SK-N-SH (cell line): ENCODE data around the gene FEM1C. TPM values are rescaled to one million over a fixed set of nuclear protein-coding genes. Genes with fewer than 3 reads are reported as not detected.

Experiments
- CTCF ChIA-PET: fragments of 300-600, 350-600 bp; formaldehyde crosslinking; extraction: SDS; loops from one replicate; lab custom pipeline; 2021; lab: Yijun Ruan, JAX
- POLR2A ChIA-PET: fragments of 350-600 bp; sonication (Branson Sonifier 250); formaldehyde crosslinking; extraction: SDS; loops from one replicate; lab custom pipeline; 2020; ENCODE audit warnings: antibody characterized with exemption, inconsistent platforms; lab: Yijun Ruan, JAX
- DNase-seq: peaks from one replicate; pipeline ENCODE4 v3.0.0; 2012
- H2AFZ ChIP-seq: fragments of 200-600 bp; sonication (generic); 2 replicates; pipeline ENCODE4 v1.8.1; 2016; ENCODE audit warnings: antibody characterized with exemption, mild to moderate bottlenecking, low read depth
- H3F3A ChIP-seq: fragments of 200-600 bp; sonication (generic); replicated peaks from 2 replicates; pipeline ENCODE3; 2016; ENCODE audit warnings: antibody characterized with exemption, mild to moderate bottlenecking; ENCODE audit not compliant: insufficient read depth
- H3K27ac ChIP-seq, 2 experiments: fragments of 200-500 bp in 1 of 2; fragments of 200-600 bp in 1 of 2; sonication (Bioruptor generic) in 1 of 2; sonication (generic), shearing (Covaris generic) in 1 of 2; 2 replicates each; pipeline versions ENCODE4 v1.5.1 to v1.6.1; 2014 to 2016; ENCODE audit warnings: low read depth in 2 of 2, inconsistent platforms in 1 of 2, low read length in 1 of 2, mild to moderate bottlenecking in 1 of 2, mixed read lengths in 1 of 2
- H3K27me3 ChIP-seq: fragments of 200-600 bp; sonication (generic), shearing (Covaris generic); 2 replicates; pipeline ENCODE4 v1.6.1; 2016; ENCODE audit warnings: mixed run types; ENCODE audit not compliant: insufficient read depth
- H3K36me3 ChIP-seq, 2 experiments: fragments of 200-500 bp in 1 of 2; fragments of 200-600 bp in 1 of 2; sonication (Bioruptor generic) in 1 of 2; sonication (generic) in 1 of 2; replicated peaks in 1 of 2; 2 replicates each; pipeline versions ENCODE3 to v1.5.1; 2014 to 2016; ENCODE audit warnings: low read length in 1 of 2, mild to moderate bottlenecking in 1 of 2; ENCODE audit not compliant: insufficient read depth in 2 of 2, control insufficient read depth in 1 of 2
- H3K4me1 ChIP-seq, 2 experiments: fragments of 200-500 bp in 1 of 2; fragments of 200-600 bp in 1 of 2; sonication (Bioruptor generic) in 1 of 2; sonication (generic), shearing (Covaris generic) in 1 of 2; 2 replicates each; pipeline versions ENCODE4 v1.5.1 to v1.6.1; 2014 to 2016; ENCODE audit warnings: low read depth in 1 of 2, low read length in 1 of 2, mixed run types in 1 of 2; ENCODE audit not compliant: insufficient read depth in 2 of 2, control insufficient read depth in 1 of 2
- H3K4me2 ChIP-seq: fragments of 200-600 bp; sonication (generic), shearing (Covaris generic); 2 replicates; pipeline ENCODE4 v1.6.1; 2017; ENCODE audit warnings: mixed run types
- H3K4me3 ChIP-seq, 2 experiments: fragments of 200-500 bp in 1 of 2; fragments of 200-600 bp in 1 of 2; sonication (Bioruptor generic) in 1 of 2; sonication (generic), shearing (Covaris generic) in 1 of 2; 2 replicates each; pipeline versions ENCODE4 v1.5.1 to v1.8.1; 2014 to 2016; ENCODE audit warnings: low read depth in 2 of 2, inconsistent platforms in 1 of 2, low read length in 1 of 2, mild to moderate bottlenecking in 1 of 2, mixed read lengths in 1 of 2, moderate library complexity in 1 of 2
- H3K79me2 ChIP-seq: fragments of 200-600 bp; sonication (generic); 2 replicates; pipeline ENCODE4 v1.8.1; 2017; ENCODE audit warnings: mild to moderate bottlenecking; ENCODE audit not compliant: insufficient read depth
- H3K9ac ChIP-seq: fragments of 200-600 bp; sonication (generic); 2 replicates; pipeline ENCODE4 v1.6.1; 2017; ENCODE audit warnings: mixed run types
- H3K9me2 ChIP-seq: fragments of 200-600 bp; sonication (generic); 2 replicates; pipeline ENCODE4 v1.6.1; 2017; ENCODE audit warnings: mixed run types
- H3K9me3 ChIP-seq: fragments of 200-600 bp; sonication (generic); 2 replicates; pipeline ENCODE4 v1.6.1; 2017; ENCODE audit warnings: mixed run types, mild to moderate bottlenecking, moderate library complexity
- H4K20me1 ChIP-seq: fragments of 200-600 bp; sonication (generic); 2 replicates; pipeline ENCODE4 v1.6.1; 2017; ENCODE audit warnings: mild to moderate bottlenecking, mixed run types; ENCODE audit not compliant: insufficient read depth
- CHD2 ChIP-seq: fragments of 150-350 bp; IDR thresholded peaks from 2 replicates; pipeline ENCODE4 v1.6.1; 2018; ENCODE audit warnings: low read length; ENCODE audit not compliant: partially characterized antibody
- EZH2phosphoT487 ChIP-seq: fragments of 200-600 bp; sonication (generic); IDR thresholded peaks from 2 replicates; pipeline ENCODE4 v1.6.1; 2017; ENCODE audit warnings: low read depth, mixed run types, mild to moderate bottlenecking, antibody characterized with exemption, moderate library complexity, borderline replicate concordance
- FOSL2 ChIP-seq: IDR thresholded peaks from 2 replicates; pipeline ENCODE4 v1.4.0; 2012; ENCODE audit warnings: low read depth, mild to moderate bottlenecking, moderate library complexity, borderline replicate concordance
- FOXM1 ChIP-seq: IDR thresholded peaks from 2 replicates; pipeline ENCODE4 v1.4.0; 2012; ENCODE audit warnings: low read depth, mild to moderate bottlenecking
- GABPA ChIP-seq: IDR thresholded peaks from 2 replicates; pipeline ENCODE4 v1.4.0; 2012; ENCODE audit warnings: low read depth, mild to moderate bottlenecking
- MXI1 ChIP-seq: IDR thresholded peaks from 2 replicates; pipeline ENCODE4 v1.6.1; 2012; ENCODE audit warnings: mild to moderate bottlenecking, low read depth, low read length, improper control_type of control experiment
- NFIC ChIP-seq: IDR thresholded peaks from 2 replicates; pipeline ENCODE4 v1.4.0; 2012; ENCODE audit warnings: borderline replicate concordance
- POLR2AphosphoS5 ChIP-seq: IDR thresholded peaks from 2 replicates; pipeline ENCODE4 v1.6.1; 2012; ENCODE audit warnings: low read depth, low read length
- RAD21 ChIP-seq: IDR thresholded peaks from 2 replicates; pipeline ENCODE4 v1.6.1; 2012; ENCODE audit warnings: mild to moderate bottlenecking, low read length
- RCOR1 ChIP-seq: fragments of 150-350 bp; IDR thresholded peaks from 2 replicates; pipeline ENCODE4 v1.6.1; 2017; ENCODE audit warnings: antibody characterized with exemption, low read length
- RFX5 ChIP-seq: IDR thresholded peaks from 2 replicates; pipeline ENCODE4 v1.6.1; 2012; ENCODE audit warnings: mild to moderate bottlenecking, improper control_type of control experiment, low read length
- SMC3 ChIP-seq: IDR thresholded peaks from 2 replicates; pipeline ENCODE4 v1.6.1; 2012; ENCODE audit warnings: low read depth, low read length, improper control_type of control experiment
- TAF1 ChIP-seq: IDR thresholded peaks from 2 replicates; pipeline ENCODE4 v1.6.1; 2012; ENCODE audit warnings: low read depth, mild to moderate bottlenecking, low read length, moderate library complexity, borderline replicate concordance
- TEAD4 ChIP-seq: IDR thresholded peaks from 2 replicates; pipeline ENCODE4 v1.4.0; 2012; ENCODE audit warnings: mild to moderate bottlenecking, borderline replicate concordance; ENCODE audit not compliant: insufficient read depth
- YY1 ChIP-seq: IDR thresholded peaks from 2 replicates; pipeline ENCODE4 v1.4.0; 2012; ENCODE audit warnings: low read depth, mild to moderate bottlenecking
- WGBS: methylation state at CpG from one replicate; pipeline ENCODE4 v1.1.6; 2017; ENCODE audit warnings: low lambda C conversion rate; 5-methylcytosine and 5-hydroxymethylcytosine counted together
- polyA plus RNA-seq, 3 experiments: library from polyadenylated mRNA; depleted of rRNA; stranded (reverse); fragments of >200 nt; gene quantifications; 2 replicates each; pipeline ENCODE4 v1.2.3, GENCODE V29; 2012
- TF ChIP-seq, protein P1 (sequence below): fragments of 150-350 bp; IDR thresholded peaks from 2 replicates; pipeline ENCODE4 v1.6.1; 2016; ENCODE audit warnings: mild to moderate bottlenecking, low read depth, low read length
- TF ChIP-seq, protein P2 (sequence below): IDR thresholded peaks from 2 replicates; pipeline ENCODE4 v1.4.0; 2012; ENCODE audit warnings: low read depth, borderline replicate concordance
- TF ChIP-seq, protein P3 (sequence below): IDR thresholded peaks from 2 replicates; pipeline ENCODE4 v1.4.0; 2012; ENCODE audit warnings: low read depth, borderline replicate concordance
- TF ChIP-seq, protein P4 (sequence below): fragments of 200-600 bp; sonication (generic); IDR thresholded peaks from 2 replicates; pipeline ENCODE4 v1.6.1; 2017; ENCODE audit warnings: antibody characterized with exemption, mild to moderate bottlenecking, moderate library complexity
- TF ChIP-seq, protein P5 (sequence below): IDR thresholded peaks from 2 replicates; pipeline ENCODE4 v1.4.0; 2012; ENCODE audit warnings: low read depth

The FEM1C gene
- polyA plus RNA-seq, 1 of the 3 experiments (the other 2 are of a cell fraction) = 2.8 TPM

DNA sequence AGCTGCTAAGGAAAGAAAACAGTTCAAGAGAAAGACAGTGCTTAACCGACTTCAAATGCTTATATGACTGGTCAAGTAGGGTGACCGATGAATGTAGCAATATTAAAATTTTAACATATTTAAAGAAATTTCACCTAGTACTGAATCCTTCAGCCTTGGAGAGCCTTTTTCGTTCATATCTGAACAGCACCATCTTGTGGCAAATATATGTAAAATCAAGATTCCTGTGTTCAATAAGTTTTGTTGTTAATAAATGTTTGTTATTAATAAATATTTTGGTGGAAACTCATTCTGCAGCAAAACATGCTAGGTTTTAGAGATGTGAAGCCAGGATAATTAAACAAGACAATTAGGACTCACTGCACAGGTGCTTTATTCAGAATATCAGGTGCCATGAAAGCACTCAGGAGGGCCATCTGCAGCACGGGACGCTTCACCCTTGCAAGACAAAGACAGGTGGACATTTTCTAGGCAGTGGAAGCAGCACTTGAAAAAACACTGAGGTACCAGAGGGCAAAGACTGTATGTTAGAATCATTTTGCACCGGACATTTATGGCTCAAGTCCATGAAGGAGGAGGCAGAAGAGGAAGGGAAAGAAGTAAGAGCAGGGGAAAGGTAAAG, 42.1 kb upstream of the FEM1C start:
- H3K9me3 ChIP-seq = no peaks in the 10 kb centered on the region
- TF ChIP-seq YY1 (no peak), RFX5 (no peak), EZH2phosphoT487 (no peak), SMC3 (peak; percentile 60), RAD21 (peak; percentile 79), GABPA (no peak), CHD2 (no peak), TEAD4 (no peak), MXI1 (no peak), NFIC (no peak), FOSL2 (no peak), TAF1 (no peak), RCOR1 (no peak), FOXM1 (no peak), POLR2AphosphoS5 (no peak)
- TF ChIP-seq, protein P1, sequence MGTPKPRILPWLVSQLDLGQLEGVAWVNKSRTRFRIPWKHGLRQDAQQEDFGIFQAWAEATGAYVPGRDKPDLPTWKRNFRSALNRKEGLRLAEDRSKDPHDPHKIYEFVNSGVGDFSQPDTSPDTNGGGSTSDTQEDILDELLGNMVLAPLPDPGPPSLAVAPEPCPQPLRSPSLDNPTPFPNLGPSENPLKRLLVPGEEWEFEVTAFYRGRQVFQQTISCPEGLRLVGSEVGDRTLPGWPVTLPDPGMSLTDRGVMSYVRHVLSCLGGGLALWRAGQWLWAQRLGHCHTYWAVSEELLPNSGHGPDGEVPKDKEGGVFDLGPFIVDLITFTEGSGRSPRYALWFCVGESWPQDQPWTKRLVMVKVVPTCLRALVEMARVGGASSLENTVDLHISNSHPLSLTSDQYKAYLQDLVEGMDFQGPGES = no peak
- TF ChIP-seq, protein P2, sequence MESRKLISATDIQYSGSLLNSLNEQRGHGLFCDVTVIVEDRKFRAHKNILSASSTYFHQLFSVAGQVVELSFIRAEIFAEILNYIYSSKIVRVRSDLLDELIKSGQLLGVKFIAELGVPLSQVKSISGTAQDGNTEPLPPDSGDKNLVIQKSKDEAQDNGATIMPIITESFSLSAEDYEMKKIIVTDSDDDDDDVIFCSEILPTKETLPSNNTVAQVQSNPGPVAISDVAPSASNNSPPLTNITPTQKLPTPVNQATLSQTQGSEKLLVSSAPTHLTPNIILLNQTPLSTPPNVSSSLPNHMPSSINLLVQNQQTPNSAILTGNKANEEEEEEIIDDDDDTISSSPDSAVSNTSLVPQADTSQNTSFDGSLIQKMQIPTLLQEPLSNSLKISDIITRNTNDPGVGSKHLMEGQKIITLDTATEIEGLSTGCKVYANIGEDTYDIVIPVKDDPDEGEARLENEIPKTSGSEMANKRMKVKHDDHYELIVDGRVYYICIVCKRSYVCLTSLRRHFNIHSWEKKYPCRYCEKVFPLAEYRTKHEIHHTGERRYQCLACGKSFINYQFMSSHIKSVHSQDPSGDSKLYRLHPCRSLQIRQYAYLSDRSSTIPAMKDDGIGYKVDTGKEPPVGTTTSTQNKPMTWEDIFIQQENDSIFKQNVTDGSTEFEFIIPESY = no peak
- TF ChIP-seq, protein P3, sequence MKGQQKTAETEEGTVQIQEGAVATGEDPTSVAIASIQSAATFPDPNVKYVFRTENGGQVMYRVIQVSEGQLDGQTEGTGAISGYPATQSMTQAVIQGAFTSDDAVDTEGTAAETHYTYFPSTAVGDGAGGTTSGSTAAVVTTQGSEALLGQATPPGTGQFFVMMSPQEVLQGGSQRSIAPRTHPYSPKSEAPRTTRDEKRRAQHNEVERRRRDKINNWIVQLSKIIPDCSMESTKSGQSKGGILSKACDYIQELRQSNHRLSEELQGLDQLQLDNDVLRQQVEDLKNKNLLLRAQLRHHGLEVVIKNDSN = no peak
- TF ChIP-seq, protein P4, sequence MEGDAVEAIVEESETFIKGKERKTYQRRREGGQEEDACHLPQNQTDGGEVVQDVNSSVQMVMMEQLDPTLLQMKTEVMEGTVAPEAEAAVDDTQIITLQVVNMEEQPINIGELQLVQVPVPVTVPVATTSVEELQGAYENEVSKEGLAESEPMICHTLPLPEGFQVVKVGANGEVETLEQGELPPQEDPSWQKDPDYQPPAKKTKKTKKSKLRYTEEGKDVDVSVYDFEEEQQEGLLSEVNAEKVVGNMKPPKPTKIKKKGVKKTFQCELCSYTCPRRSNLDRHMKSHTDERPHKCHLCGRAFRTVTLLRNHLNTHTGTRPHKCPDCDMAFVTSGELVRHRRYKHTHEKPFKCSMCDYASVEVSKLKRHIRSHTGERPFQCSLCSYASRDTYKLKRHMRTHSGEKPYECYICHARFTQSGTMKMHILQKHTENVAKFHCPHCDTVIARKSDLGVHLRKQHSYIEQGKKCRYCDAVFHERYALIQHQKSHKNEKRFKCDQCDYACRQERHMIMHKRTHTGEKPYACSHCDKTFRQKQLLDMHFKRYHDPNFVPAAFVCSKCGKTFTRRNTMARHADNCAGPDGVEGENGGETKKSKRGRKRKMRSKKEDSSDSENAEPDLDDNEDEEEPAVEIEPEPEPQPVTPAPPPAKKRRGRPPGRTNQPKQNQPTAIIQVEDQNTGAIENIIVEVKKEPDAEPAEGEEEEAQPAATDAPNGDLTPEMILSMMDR = peak; percentile 76
- TF ChIP-seq, protein P5, sequence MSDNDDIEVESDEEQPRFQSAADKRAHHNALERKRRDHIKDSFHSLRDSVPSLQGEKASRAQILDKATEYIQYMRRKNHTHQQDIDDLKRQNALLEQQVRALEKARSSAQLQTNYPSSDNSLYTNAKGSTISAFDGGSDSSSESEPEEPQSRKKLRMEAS = no peak
- no peak overlapping the region for H3K4me3 ChIP-seq
- WGBS = 43% methylated on average over 6 of the region's 6 CpGs
- ChIA-PET POLR2A (no interaction called here), CTCF (interaction anchor here (0.6 to 1.0 kb wide), 7 partner anchors 9 to 290 kb away, joined by 3 to 5 read pairs (median 4); partner anchors contain the start of gene CCDC112)
- no peak overlapping the region for H3K4me2 ChIP-seq
- no peaks in the 10 kb centered on the region for H3K9me2 ChIP-seq
- peak; percentile 26 for DNase-seq
- no peaks in the 10 kb centered on the region for H3K27me3 ChIP-seq
- H3K36me3 ChIP-seq = peaks cover 0 to under 1% of the 10 kb centered on the region in 2 experiments
- H3K9ac ChIP-seq = no peak overlapping the region
- no peaks in the 10 kb centered on the region for H4K20me1 ChIP-seq
- H3F3A ChIP-seq = peaks cover 8% of the 10 kb centered on the region
- no peaks in the 10 kb centered on the region; the same call in 1 of the 2 replicates for H3K79me2 ChIP-seq
- no peak overlapping the region for H2AFZ ChIP-seq
- no peak overlapping the region for H3K27ac ChIP-seq
- 0 out of 4 replicates have a peak, but pooled peaks cover 0 to 7% of the 10 kb centered on the region in 2 experiments for H3K4me1 ChIP-seq
